GM23338 (cell line): ENCODE measurements around the gene CDC34. TPM values are rescaled to one million over a fixed set of nuclear protein-coding genes. Genes with fewer than 3 reads are reported as not detected.
A peak's percentile ranks its signal among the peaks of the same experiment; 100 is the strongest.

Source experiments
- ATAC-seq: fragments of 200-7000 bp; cut with Tn5 transposase; 3 replicates; pipeline ENCODE4 v1.9.1; 2020
- DNase-seq: peaks from one replicate; pipeline ENCODE4 v3.0.0-alpha.2; 2015; ENCODE audit warnings: low spot score
- H2AFZ ChIP-seq: fragments of 200-600 bp; sonication (generic); 2 replicates; pipeline ENCODE4 v1.8.0; 2016; ENCODE audit warnings: antibody characterized with exemption, mild to moderate bottlenecking, moderate library complexity
- H3F3A ChIP-seq: fragments of 200-600 bp; sonication (generic); replicated peaks from 2 replicates; pipeline ENCODE4 v1.8.0; 2017; ENCODE audit warnings: antibody characterized with exemption, mixed run types, low read depth
- H3K27ac ChIP-seq: fragments of 200-600 bp; sonication (generic); 2 replicates; pipeline ENCODE4 v1.6.1; 2016; ENCODE audit warnings: low read depth
- H3K27me3 ChIP-seq: fragments of 200-600 bp; sonication (generic); 2 replicates; pipeline ENCODE4 v1.8.0; 2016; ENCODE audit warnings: mild to moderate bottlenecking, mixed run types, moderate library complexity; ENCODE audit not compliant: insufficient read depth
- H3K36me3 ChIP-seq: fragments of 200-600 bp; sonication (generic); 2 replicates; pipeline ENCODE4 v1.8.0; 2016; ENCODE audit warnings: mild to moderate bottlenecking; ENCODE audit not compliant: insufficient read depth
- H3K4me1 ChIP-seq: fragments of 200-600 bp; sonication (generic); 2 replicates; pipeline ENCODE4 v1.8.0; 2016; ENCODE audit warnings: mild to moderate bottlenecking, moderate library complexity; ENCODE audit not compliant: insufficient read depth
- H3K4me2 ChIP-seq: fragments of 200-600 bp; sonication (generic); 2 replicates; pipeline ENCODE4 v1.7.1; 2017; ENCODE audit warnings: mixed run types
- H3K4me3 ChIP-seq: fragments of 200-600 bp; sonication (generic); 2 replicates; pipeline ENCODE4 v1.6.1; 2016; ENCODE audit warnings: mixed run types
- H3K79me2 ChIP-seq: fragments of 200-600 bp; sonication (generic); replicated peaks from 2 replicates; pipeline ENCODE4 v1.8.0; 2017; ENCODE audit warnings: mild to moderate bottlenecking; ENCODE audit not compliant: insufficient read depth
- H3K9me2 ChIP-seq: fragments of 200-600 bp; sonication (generic); 2 replicates; pipeline ENCODE4 v1.8.0; 2017; ENCODE audit not compliant: insufficient read depth
- H4K20me1 ChIP-seq: fragments of 200-600 bp; sonication (generic); replicated peaks from 2 replicates; pipeline ENCODE4 v1.8.0; 2017; ENCODE audit warnings: mild to moderate bottlenecking; ENCODE audit not compliant: insufficient read depth
- H3K27ac Mint-ChIP-seq: 2 replicates; pipeline ENCODE4 v1.8.0; 2020; ENCODE audit warnings: inconsistent platforms, mild to moderate bottlenecking, moderate library complexity, mixed read lengths
- H3K27me3 Mint-ChIP-seq: 3 replicates; pipeline ENCODE4 v1.8.0; 2022; ENCODE audit warnings: low read depth, mild to moderate bottlenecking, moderate library complexity, mixed read lengths, inconsistent platforms; ENCODE audit not compliant: insufficient read depth, poor library complexity
- H3K36me3 Mint-ChIP-seq: 3 replicates; pipeline ENCODE4 v1.8.0; 2021; ENCODE audit warnings: low read depth, mild to moderate bottlenecking, inconsistent platforms, moderate library complexity, mixed read lengths
- H3K4me1 Mint-ChIP-seq: 3 replicates; pipeline ENCODE4 v1.8.0; 2020; ENCODE audit warnings: mild to moderate bottlenecking, inconsistent platforms, mixed read lengths
- H3K4me3 Mint-ChIP-seq: 3 replicates; pipeline ENCODE4 v1.8.0; 2021; ENCODE audit warnings: moderate library complexity, mild to moderate bottlenecking, inconsistent platforms, mixed read lengths
- H3K9me3 Mint-ChIP-seq: 3 replicates; pipeline ENCODE4 v1.8.0; 2020; ENCODE audit warnings: moderate library complexity, mild to moderate bottlenecking, inconsistent platforms, mixed read lengths
- CREB1 ChIP-seq: fragments of 250-450 bp; sonication (Bioruptor Pico); IDR thresholded peaks from 2 replicates; pipeline ENCODE4 v1.5.0; 2020; ENCODE audit warnings: low read depth, mild to moderate bottlenecking, moderate library complexity
- EZH2 ChIP-seq: fragments of 200-600 bp; sonication (generic); IDR thresholded peaks from one replicate; pipeline ENCODE4 v1.8.0; 2017; ENCODE audit warnings: antibody characterized with exemption, mild to moderate bottlenecking, low read depth; ENCODE audit not compliant: unreplicated experiment
- EZH2phosphoT487 ChIP-seq: fragments of 200-600 bp; sonication (generic); IDR thresholded peaks from one replicate; pipeline ENCODE4 v1.8.1; 2018; ENCODE audit warnings: antibody characterized with exemption; ENCODE audit not compliant: unreplicated experiment
- JUNB ChIP-seq: IDR thresholded peaks from one replicate; pipeline ENCODE4 v1.6.1; 2016; ENCODE audit warnings: antibody characterized with exemption; ENCODE audit not compliant: unreplicated experiment
- NANOG ChIP-seq: IDR thresholded peaks from 2 replicates; pipeline ENCODE4 v1.6.1; 2016; ENCODE audit warnings: antibody characterized with exemption, borderline replicate concordance
- STAT1 ChIP-seq: IDR thresholded peaks from one replicate; pipeline ENCODE4 v1.6.1; 2016; ENCODE audit warnings: antibody characterized with exemption; ENCODE audit not compliant: unreplicated experiment
- ZNF114 ChIP-seq: fragments of 250-450 bp; sonication (Bioruptor Pico); IDR thresholded peaks from 2 replicates; pipeline ENCODE4 v1.5.0; 2020; ENCODE audit warnings: mild to moderate bottlenecking, moderate library complexity
- ZNF331 ChIP-seq: fragments of 250-450 bp; sonication (Bioruptor Pico); IDR thresholded peaks from 2 replicates; pipeline ENCODE4 v1.5.0; 2020; ENCODE audit warnings: low read depth, mild to moderate bottlenecking, moderate library complexity
- polyA plus RNA-seq: library from polyadenylated mRNA; unstranded; fragments of >200 nt; fragmentation: Nextera tagmentation; extraction: Ambion mirVana; gene quantifications from 2 replicates; pipeline ENCODE4 v1.2.1, GENCODE V29; 2016
- total RNA-seq: library from RNA; depleted of rRNA; stranded (reverse); fragments of >200 nt; shearing (Covaris generic); gene quantifications from 2 replicates; pipeline ENCODE4 v1.2.3, GENCODE V29; 2014
- TF ChIP-seq, protein P1 (sequence below): IDR thresholded peaks from 2 replicates; pipeline ENCODE4 v1.6.1; 2016; ENCODE audit warnings: antibody characterized with exemption

CDC34 gene
- total and polyA plus RNA-seq, 2 experiments from 2014 or later = 114 to 148 TPM

DNA sequence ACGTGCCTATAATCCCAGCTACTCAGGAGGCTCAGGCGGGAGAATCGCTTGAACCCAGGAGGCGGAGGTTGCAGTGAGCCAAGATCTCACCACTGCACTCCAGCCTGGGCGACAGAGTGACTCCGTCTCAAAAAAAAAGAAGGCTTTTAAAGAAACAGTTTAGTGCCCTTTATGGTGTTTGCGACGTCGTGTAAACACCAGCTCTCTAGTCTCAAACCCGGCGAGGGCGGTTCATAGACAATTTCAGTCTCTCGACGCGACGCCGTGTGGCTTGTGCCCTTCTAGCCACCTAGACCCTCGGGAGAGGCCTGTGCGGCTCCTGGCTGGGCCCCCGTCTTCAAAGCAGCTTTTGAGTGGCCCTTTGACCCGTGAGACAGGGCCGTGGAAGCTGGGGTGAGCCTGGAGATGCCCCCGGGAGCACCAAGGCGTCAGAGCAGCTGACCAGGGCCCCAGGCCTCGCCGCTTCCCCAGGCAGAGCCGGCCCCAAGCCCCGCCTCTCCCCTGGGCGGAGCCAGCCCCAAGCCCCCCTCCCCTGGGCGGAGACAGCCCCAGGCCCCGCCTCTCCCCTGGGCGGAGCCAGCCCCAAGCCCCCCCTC lies 40.3 kb upstream of the CDC34 start:
- Mint-ChIP-seq H3K36me3 (no peaks in the 10 kb centered on the region), H3K27ac (no peak overlapping the region), H3K4me1 (peaks cover 14% of the 10 kb centered on the region), H3K9me3 (peaks cover 9% of the 10 kb centered on the region), H3K4me3 (no peak overlapping the region), H3K27me3 (peaks cover 25% of the 10 kb centered on the region)
- no peak for TF ChIP-seq STAT1
- TF ChIP-seq EZH2phosphoT487 = no peak
- no peak for TF ChIP-seq CREB1 (CRISPR knock-in tag)
- no peak for TF ChIP-seq ZNF114 (CRISPR knock-in tag)
- TF ChIP-seq EZH2 = no peak
- TF ChIP-seq NANOG = no peak
- TF ChIP-seq, protein P1, sequence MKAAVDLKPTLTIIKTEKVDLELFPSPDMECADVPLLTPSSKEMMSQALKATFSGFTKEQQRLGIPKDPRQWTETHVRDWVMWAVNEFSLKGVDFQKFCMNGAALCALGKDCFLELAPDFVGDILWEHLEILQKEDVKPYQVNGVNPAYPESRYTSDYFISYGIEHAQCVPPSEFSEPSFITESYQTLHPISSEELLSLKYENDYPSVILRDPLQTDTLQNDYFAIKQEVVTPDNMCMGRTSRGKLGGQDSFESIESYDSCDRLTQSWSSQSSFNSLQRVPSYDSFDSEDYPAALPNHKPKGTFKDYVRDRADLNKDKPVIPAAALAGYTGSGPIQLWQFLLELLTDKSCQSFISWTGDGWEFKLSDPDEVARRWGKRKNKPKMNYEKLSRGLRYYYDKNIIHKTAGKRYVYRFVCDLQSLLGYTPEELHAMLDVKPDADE = no peak
- Histone ChIP-seq H3K27me3 (peaks cover 11% of the 10 kb centered on the region), H3K4me3 (no peak overlapping the region), H4K20me1 (no peaks in the 10 kb centered on the region), H3K79me2 (no peaks in the 10 kb centered on the region), H3F3A (peaks cover 12% of the 10 kb centered on the region), H3K9me2 (no peaks in the 10 kb centered on the region), H3K4me1 (peaks cover 8% of the 10 kb centered on the region; the same call in 1 of the 2 replicates), H3K36me3 (no peaks in the 10 kb centered on the region), H2AFZ (no peak overlapping the region), H3K4me2 (0 out of 2 replicates have a peak overlapping the region, but pooled peaks have one; percentile 26), H3K27ac (no peak overlapping the region)
- DNase-seq (peak; percentile 48), ATAC-seq (no peak)

DNA sequence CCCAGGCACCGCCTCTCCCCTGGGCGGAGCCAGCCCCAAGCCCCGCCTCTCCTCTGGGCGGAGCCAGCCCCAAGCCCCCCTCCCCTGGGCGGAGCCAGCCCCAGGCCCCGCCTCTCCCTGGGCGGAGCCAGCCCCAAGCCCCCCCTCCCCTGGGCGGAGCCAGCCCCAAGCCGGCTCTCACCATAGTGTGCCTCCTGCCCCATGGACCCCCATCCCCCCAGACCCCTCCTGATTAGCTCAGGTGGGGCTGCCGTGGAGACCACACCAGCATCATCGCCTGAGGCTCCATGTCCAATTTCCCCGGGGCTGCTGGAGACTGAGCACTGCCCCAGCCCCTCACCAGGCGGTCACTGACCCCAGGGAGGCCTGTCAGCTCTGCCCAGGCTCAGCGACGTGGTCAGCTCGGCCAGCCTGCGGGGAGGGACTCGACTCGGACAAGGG lies 39.4 kb upstream of the CDC34 start:
- Mint-ChIP-seq H3K27ac (no peak overlapping the region), H3K4me3 (no peak overlapping the region), H3K36me3 (no peaks in the 10 kb centered on the region), H3K27me3 (peaks cover 24% of the 10 kb centered on the region), H3K4me1 (peaks cover 13% of the 10 kb centered on the region), H3K9me3 (peaks cover 9% of the 10 kb centered on the region)
- TF ChIP-seq EZH2phosphoT487 (no peak), JUNB (no peak), ZNF331 (CRISPR knock-in tag) (no peak), EZH2 (no peak), ZNF114 (CRISPR knock-in tag) (no peak), NANOG (no peak)
- TF ChIP-seq, protein P1 = no peak
- no peaks in the 10 kb centered on the region for H4K20me1 ChIP-seq
- H3K4me3 ChIP-seq = no peak overlapping the region
- peaks cover 8% of the 10 kb centered on the region; the same call in 1 of the 2 replicates for H3K4me1 ChIP-seq
- peaks cover 12% of the 10 kb centered on the region for H3F3A ChIP-seq
- H3K27ac ChIP-seq = no peak overlapping the region
- H3K79me2 ChIP-seq = no peaks in the 10 kb centered on the region
- H3K4me2 ChIP-seq = no peak overlapping the region
- H3K36me3 ChIP-seq = no peaks in the 10 kb centered on the region
- H3K9me2 ChIP-seq = no peaks in the 10 kb centered on the region
- ATAC-seq = no peak
- DNase-seq = peak; percentile 44
- peaks cover 12% of the 10 kb centered on the region for H3K27me3 ChIP-seq
- H2AFZ ChIP-seq = no peak overlapping the region
